Esophagus muscularis mucosa (tissue), 3 donors: ENCODE data around the gene XXYLT1.

ENCODE experiments used
- CTCF ChIP-seq, 3 experiments: fragments of 200-600 bp in 2 of 3; fragments of 450-650 bp in 1 of 3; sonication (generic) in 2 of 3; IDR thresholded peaks; one replicate each; pipeline ENCODE4 v1.5.1; 2017 to 2019; ENCODE audit warnings: antibody characterized with exemption in 3 of 3, mild to moderate bottlenecking in 2 of 3, moderate library complexity in 1 of 3
- POLR2A ChIP-seq: fragments of 450-650 bp; IDR thresholded peaks from one replicate; pipeline ENCODE4 v1.6.1; 2017; ENCODE audit warnings: antibody characterized with exemption, moderate library complexity, mild to moderate bottlenecking, low read depth

DNA sequence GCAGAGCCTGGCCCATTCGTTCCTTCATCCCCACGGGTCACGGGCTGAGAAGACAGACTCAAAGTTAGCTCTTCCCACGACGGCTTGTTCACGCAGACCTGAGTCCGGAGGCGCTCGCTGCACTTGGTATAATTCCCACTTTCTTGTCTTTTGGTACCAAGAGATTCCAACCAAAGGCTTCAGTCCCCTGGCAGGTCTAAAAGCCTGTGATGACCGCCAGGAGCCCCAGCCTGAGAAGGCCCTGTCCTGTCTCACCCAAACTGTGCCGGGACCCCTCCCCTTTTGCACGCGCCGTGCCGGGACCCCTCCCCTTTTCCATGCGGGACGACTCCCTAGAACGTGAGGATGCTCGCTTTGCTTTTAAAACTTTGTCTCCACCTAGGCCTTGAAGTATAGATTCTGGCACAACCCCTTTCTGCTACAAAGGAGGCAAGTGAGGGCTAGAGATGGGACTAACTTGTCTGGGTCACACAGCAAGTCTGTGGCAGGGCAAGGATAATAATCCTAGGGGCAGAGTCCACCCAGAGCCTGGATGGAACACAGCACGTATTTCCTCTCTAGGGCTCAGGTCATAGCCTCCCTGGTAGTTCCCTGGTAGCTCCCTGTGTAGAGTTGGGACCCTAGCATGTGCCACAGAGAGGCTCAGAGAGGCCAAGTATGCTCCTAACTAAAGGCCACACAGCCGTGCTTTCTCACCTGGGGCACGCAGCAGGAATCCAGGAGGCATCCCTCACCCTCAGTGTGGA lies 211.3 kb downstream of the XXYLT1 start:
- TF ChIP-seq POLR2A (no peak), CTCF (IDR thresholded peaks at IDR 0.05) (no peak)
